AG04449 (cell line): ENCODE results near the gene NR2F1-AS1.

Experiments
- CTCF ChIA-PET: fragments of 350-600 bp; formaldehyde crosslinking; extraction: SDS; loops from one replicate; lab custom pipeline; 2021; ENCODE audit warnings: antibody characterized with exemption; lab: Yijun Ruan, JAX
- POLR2A ChIA-PET: fragments of 400-600, 350-600 bp; formaldehyde crosslinking; extraction: SDS; loops from one replicate; lab custom pipeline; 2020; ENCODE audit warnings: antibody characterized with exemption, inconsistent platforms; lab: Yijun Ruan, JAX
- DNase-seq: peaks from one replicate; pipeline ENCODE4 v3.0.0-alpha.2; 2010; ENCODE audit warnings: low read depth, low spot score
- H3K4me3 ChIP-seq: 2 replicates; pipeline ENCODE4 v1.5.1; 2011; ENCODE audit warnings: low read depth, mild to moderate bottlenecking, control low read depth, low read length
- CTCF ChIP-seq: IDR thresholded peaks from one replicate; pipeline ENCODE4 v1.5.1; 2011; ENCODE audit warnings: mild to moderate bottlenecking, moderate library complexity, low read length, control low read depth, inconsistent platforms; ENCODE audit not compliant: insufficient read depth; ENCODE audit errors: missing control alignments

NR2F1-AS1 gene

DNA sequence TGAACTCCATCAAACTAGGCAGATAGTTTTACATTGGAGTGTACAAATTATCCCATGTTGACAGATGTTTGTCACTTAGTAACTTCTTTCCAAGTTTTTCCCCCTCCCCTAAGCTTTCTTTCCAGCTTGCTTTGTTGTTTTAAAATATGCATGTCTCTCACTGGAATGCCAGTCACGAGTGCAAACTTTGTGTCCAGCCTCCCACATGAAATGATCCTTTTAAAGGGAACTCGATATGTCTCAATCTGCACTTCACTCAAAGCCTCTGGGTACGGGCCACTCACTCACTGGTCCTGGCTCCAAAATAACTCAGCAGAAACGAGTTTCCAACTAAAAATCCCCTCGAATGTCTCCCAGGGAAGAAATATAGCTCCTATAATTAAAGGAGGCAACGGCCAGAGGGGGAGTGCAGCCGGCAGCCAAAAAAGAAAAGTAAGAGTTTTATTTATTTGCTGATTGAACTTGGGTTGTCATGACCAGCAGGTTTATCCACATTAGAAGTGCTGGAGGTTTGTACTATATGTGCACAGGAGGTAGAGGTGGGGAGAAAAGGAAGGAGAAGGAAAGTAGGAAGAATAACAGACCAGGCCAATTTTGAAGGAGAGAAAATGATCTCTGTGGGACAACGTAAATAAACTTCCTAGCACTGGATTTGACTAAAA is 19.5 kb upstream of the NR2F1-AS1 start:
- POLR2A ChIA-PET, result no interaction called here
- CTCF ChIA-PET, result interaction anchor here (1.0 to 2.9 kb wide), 3 partner anchors 8 to 200 kb away, joined by 3 to 13 read pairs (median 3); no protein-coding TSS in a partner anchor
- no peak for TF ChIP-seq CTCF
- no peak overlapping the region for H3K4me3 ChIP-seq
- DNase-seq, result no peak

DNA sequence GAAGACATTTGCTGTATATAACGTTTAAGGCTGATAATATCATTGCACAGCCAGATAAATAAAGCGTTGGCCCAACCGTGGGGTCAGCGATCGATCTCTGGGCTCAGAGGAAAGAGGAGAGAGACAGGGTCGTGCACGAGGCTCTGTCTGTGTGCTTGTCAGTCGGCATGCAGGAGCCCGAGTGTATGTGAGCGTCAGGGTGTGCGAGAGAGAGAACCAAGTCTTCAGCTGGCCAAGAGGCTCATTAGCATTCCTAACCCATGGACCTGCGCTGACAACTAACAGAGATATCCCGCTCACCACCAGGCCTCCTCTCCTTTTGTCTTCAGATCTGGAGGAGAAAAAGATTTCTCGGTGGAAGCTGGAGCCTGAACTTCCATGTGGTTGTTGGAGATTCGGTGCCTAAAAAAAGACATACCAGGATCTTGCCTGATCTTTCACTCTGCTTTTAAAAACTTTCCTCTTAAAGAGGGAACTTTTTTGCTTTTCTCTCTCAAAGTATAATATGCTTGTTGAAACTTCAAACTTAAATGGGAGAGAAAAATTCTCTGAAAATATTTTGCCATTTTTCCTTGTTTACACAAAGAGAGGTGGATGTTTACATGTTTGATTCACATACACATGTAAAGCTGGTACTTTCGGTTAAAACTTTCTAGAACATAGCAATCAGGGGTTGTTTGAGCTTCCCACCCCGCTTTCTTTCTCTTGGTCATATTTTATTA is 18.5 kb upstream of the NR2F1-AS1 start:
- ChIA-PET CTCF (interaction anchor here (1.2 to 2.9 kb wide), 4 partner anchors 8 to 201 kb away, joined by 3 to 13 read pairs (median 6); no protein-coding TSS in a partner anchor), POLR2A (no interaction called here)
- no peak for TF ChIP-seq CTCF
- no peak for DNase-seq
- H3K4me3 ChIP-seq, result no peak overlapping the region

GRCh38 chr5:93599001-93599379 is 18.0 kb upstream of the NR2F1-AS1 start:
- TF ChIP-seq CTCF, result no peak
- DNase-seq, result no peak
- CTCF ChIA-PET, result interaction anchor here (1.2 to 2.9 kb wide), 3 partner anchors 8 to 202 kb away, joined by 4 to 13 read pairs (median 9); no protein-coding TSS in a partner anchor
- H3K4me3 ChIP-seq, result no peak overlapping the region
- POLR2A ChIA-PET, result no interaction called here

GRCh38 chr5:93598091-93599000 is 17.3 kb upstream of the NR2F1-AS1 start:
- ChIA-PET CTCF (interaction anchor here (1.2 to 2.4 kb wide), 3 partner anchors 9 to 203 kb away, joined by 4 to 9 read pairs (median 4); no protein-coding TSS in a partner anchor), POLR2A (no interaction called here)
- H3K4me3 ChIP-seq, result no peak overlapping the region
- no peak for TF ChIP-seq CTCF
- no peak for DNase-seq

DNA sequence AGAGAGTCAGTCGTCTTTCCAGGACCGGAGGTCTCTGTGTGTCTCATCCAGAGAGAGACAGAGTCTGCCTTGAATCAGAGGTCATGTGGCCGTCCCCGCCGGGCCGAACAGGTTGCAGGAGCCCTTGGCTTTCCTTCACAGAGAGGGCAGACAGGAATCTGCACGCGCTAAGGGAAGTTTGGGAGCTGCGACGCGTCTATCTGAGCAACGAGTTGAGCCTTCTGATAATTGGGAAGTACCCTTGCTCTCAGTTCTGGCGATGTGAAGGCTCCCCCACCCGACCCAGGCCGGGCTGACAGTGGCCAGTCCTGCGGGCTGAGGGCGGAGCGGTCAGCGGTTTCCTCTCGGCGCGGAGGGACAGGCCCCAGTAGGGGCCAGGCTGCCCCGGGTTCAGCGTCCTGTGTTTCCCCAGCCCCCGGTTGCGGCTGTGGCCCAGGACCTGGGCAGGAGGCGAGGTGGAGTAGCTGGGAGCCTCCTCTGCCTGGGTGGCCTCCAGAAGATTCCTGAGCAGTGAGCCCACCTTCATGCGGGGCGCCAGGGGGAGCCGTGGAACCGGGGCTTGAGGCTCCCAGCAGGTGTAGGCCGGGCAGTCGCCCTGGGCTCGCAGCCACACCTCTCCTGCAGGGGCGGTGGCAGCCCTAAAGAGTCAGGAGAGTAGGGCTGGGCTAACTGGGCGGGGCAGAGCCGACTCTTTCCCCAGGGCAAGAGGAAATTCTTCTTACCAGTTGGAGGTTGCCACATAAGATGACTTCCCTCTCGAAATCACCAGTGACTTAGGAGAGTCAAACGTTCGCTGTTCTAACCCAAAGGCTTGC is 15.9 kb upstream of the NR2F1-AS1 start:
- CTCF ChIA-PET, result no interaction called here
- POLR2A ChIA-PET, result no interaction called here
- DNase-seq, result no peak
- TF ChIP-seq CTCF, result no peak
- no peak overlapping the region for H3K4me3 ChIP-seq
